Activated effector memory CD4-positive, alpha-beta T cell treated with anti-CD3 and anti-CD28 coated beads, Interleukin-2, amount 50 U/mL, for 16 hours (primary cell): ENCODE results near the gene ZBTB20.
"Not testable (repeated sequence)": the region's sequence is repeated elsewhere in the genome, so short reads cannot be mapped to it uniquely, and the experiment has no call there.

ENCODE experiments used
- DNase-seq: peaks from one replicate; pipeline ENCODE4 v3.0.0-alpha.2; 2020

Gene ZBTB20

DNA sequence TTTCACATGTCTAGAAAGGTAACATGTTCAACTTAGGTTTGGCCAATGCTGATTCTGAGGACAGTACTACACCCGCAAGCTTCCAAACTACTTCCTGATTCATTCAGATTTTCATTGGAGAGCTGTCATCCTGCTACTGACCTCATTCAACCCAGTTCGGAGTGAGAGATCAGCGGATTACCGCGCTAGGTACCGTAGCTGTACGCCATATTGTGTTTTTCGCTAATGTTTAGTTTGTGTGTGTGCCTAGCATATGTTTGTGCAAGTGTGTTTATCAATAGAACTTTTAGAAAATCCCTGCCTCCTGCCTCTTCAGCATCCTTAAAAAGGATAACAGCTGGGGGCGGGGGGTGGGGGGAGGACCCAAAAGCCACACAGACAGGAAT, 1.1 kb downstream of the ZBTB20 start:
- peak; percentile 78 for DNase-seq

- no peak for DNase-seq
Observed at GRCh38 chr3:115141033-115141757, 5.9 kb downstream of the ZBTB20 start.

- DNase-seq = no peak
Observed at GRCh38 chr3:115139072-115139471, 8.0 kb downstream of the ZBTB20 start.

DNA sequence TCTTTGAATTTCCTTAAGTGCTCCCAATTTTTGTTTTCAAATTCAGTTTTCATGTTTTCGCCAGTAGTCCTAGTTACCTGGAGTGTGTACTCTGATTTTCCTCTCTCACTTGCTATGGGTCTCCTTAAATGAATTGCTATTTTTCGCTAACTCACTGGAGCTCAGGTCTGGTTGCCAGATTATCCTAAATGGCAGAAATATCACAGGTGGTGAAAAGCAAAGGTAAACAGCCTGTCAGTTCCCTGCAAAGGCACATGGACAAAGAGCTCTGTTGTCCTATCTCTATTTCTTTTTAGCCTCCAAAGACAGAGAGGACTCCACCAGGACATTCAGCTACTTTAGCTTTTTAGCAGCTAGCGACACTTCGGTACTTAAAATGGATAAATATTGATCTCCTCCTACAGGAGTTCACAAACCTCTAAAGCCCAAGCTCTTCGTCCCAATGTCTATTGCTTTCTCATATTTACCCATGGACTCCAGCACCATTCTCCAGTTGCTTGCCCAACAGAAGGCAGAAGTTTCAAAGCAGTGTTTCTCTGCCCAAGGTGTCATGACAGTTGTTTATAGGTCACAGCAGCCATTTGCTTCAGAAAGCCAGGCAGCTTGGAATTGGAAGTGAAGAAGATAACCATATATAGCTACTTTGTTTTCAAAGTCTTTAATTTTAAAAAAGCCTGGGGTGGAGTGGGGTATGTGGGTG, 12.3 kb downstream of the ZBTB20 start:
- DNase-seq = no peak

GRCh38 chr3:115127208-115127607, 19.9 kb downstream of the ZBTB20 start:
- DNase-seq = no peak

DNA sequence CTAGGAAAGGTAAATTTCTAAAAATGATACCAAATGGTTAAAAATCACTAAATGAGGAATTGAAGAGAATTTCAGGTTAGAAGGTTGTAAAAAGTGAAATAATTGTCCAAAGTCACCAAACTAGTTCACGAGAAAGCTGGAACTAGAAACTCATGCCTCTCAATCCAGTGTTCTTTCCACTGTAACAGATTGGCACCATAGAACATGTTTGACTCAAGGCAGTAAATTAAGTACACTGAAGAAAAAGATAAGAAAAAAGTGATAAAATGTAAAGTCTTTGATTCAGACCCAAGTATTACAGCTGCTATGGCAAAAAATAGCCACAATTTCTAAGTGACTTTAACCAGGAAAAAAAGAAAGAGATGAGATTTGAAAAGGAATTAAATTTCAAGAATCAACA, 26.5 kb downstream of the ZBTB20 start:
- no peak for DNase-seq

DNA sequence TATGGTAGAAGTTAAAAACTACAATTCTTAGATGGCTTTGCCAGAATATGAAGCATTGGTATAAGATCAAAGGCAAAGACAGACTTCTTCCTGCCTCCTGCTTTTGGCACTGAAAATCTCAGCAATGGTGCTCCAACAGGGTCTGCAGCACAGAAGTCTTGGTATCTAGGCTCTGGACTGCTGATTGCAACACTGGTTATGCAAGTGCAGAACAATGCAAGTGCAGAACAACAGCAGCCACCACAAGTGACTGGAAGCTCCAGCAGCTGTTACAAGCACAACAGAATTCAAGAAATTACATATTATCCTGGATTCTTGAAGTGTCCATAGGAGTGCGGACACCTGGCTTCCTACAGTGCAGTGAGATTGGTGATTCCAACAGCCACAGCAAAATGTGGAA, 33.7 kb downstream of the ZBTB20 start:
- no peak for DNase-seq

DNA sequence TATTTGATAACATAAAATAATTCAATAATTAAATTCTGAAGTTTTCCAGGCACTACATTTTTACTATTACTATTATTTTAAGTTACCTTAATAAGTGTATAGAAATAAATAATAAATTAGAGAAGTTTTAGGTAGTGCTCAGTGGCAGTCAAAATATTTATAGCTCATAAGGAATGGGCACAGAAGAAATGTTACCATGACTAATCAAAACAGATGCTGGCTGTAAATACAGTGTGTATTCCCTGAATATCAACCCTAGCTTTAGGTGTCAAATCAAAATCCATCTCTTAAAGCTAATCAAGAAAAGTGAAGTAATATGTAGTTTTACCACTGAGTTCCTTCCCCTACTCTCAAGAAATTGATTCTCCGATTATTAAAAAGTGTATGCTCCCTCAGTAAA, 35.5 kb downstream of the ZBTB20 start:
- no peak for DNase-seq

DNA sequence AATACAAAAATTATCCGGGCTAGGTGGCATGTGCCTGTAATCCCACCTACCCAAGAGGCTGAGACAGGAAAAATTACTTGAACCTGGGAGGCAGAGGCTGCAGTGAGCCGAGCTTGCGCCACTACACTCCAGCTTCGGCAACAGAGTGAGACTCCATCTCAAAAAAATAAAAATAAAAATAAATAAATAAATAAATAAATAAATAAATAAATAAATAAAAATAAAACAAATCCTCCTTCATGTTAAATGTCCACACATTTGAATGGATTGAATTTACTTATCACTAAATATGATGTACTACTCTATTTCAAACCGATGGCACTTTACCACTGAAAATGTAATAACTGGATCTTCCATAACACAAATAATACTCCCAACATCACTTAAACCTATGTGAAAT, 36.3 kb downstream of the ZBTB20 start:
- no peak for DNase-seq

DNA sequence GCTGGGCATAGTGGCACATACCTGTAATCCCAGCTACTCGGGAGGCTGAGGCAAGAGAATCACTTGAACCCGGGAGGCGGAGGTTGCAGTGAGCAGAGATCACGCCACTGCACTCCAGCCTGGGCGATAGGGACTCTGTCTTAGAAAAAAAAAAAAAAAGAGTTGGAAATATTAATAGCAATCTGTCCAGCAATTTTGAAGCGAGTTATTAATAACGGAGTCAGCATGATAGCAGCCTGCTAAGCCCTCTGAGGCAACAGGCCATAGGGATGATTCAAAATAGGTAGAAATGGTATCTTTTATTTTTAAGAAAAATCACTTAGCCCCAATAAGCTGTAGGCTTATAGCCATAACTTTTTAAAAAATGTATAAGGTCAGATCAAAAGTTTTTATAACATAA, 37.0 kb downstream of the ZBTB20 start:
- DNase-seq = not testable (repeated sequence)

DNA sequence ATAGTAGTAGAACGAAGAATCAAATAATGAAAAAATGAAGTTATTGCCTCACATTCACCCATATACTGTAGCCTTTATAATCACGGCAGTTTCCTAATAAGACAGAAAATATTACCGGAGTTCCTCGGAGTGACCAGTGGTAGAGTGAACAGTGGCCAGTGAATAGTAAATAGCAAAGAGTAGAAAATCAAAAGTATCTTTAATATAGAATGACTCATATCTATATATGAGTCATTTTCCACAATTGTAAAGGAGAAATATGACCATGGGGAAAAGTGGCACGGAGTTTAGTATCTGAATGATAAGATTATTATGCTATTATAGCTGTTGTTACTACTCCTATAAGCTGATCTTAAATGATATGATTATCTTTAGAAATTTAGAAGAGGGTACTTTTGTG, 38.5 kb downstream of the ZBTB20 start:
- DNase-seq = no peak

GRCh38 chr3:115102046-115102445, 45.0 kb downstream of the ZBTB20 start:
- DNase-seq = no peak

DNA sequence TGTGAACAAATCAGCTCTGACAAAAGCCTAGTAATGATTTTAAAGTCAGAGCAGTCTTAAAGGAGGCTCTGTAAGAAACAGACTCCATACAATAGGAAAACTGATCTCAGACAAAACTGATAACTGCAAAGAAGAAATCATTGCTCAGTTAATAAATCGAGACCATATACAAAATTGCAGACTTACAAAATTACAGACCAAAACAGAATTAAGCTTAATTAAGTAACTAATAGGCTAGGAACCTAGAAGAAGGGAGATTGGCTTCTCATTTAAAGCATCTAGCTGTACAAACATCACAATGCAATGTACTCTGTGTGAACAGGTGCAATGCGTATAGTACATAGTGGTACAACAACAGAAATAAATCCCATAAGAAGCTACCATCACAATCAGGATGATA, 46.3 kb downstream of the ZBTB20 start:
- no peak for DNase-seq

DNA sequence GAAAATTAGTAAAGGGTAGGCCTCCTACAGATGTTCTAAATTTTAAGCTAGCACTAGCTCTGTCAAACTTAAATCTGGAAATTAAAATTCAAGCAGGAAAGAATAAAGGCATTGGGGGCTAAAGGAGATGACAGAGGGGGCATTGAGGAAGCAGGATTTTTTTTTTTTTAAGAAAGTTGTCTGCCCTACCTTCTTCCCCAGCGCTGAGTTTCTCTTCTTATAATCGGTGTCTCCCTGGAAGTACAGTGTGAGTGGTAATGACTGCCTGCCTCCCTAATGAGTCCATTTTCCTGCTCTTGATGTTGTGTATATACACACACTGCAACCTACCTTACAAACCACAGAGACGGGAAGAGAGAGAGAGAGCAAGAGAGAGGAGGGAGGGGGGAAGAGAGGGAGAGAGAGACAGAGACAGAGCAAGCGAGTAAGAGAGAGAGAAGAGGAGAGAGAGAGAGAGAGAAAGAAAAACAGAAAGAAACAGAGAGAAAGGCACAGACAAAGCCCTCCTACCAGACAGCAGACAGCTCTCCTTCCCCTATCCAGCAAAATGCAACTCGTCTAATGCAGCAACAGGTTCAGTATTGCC, 47.0 kb downstream of the ZBTB20 start:
- no peak for DNase-seq

GRCh38 chr3:115099134-115099985, 47.7 kb downstream of the ZBTB20 start:
- no peak for DNase-seq

DNA sequence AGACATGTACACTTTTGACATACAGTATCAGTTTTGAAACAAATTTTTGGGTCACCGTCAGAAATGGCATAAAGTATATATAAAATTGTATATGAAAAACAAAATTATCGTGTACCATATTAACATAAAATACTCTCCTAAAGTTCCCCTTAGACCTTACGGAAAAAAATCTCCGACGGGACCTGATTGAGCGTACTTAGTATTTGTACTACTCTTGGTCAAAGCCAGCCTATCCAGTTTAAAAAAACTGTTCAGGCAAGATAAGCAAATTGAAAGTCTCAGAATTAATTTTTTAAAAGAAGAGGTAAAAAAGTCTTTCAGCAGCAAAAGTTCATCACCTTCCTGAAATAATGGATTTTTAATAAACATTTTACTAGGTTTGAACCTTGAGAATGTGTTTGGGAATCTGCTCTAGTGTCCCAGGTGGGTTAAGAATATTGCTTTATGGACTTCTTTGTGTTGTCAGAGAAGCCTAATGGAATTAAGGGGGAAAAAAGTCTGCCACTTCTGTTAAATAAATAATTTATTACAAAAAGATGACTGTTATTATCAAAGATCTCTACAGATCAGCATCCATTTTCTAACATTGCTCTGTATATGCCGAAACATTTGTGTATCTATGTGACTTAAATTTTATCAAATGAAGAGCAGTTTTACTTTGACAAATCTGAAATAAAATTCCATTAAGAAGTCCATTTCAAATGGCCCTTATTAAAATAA, 48.6 kb downstream of the ZBTB20 start:
- DNase-seq = no peak

GRCh38 chr3:115095236-115095635, 51.9 kb downstream of the ZBTB20 start:
- no peak for DNase-seq

GRCh38 chr3:115092220-115092791, 54.8 kb downstream of the ZBTB20 start:
- peak; percentile 82 for DNase-seq

DNA sequence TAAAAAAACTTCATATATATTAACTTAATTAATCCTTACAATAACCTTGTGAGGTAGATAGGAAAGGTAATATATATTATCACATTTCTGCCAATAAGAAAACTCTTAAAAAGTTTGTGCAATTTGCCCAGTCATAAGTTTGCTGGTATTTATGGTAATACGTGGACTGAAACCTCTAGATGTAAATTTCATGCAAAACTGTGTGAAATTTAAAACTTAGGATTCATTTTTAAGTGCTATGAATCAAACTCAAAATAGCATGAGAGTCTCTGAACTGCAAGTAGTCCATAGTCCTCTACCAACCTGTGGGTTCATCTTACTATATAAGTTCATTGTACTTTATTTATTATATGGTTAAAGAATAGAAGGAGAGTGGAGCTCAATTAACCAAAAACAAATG, 56.4 kb downstream of the ZBTB20 start:
- DNase-seq = no peak

DNA sequence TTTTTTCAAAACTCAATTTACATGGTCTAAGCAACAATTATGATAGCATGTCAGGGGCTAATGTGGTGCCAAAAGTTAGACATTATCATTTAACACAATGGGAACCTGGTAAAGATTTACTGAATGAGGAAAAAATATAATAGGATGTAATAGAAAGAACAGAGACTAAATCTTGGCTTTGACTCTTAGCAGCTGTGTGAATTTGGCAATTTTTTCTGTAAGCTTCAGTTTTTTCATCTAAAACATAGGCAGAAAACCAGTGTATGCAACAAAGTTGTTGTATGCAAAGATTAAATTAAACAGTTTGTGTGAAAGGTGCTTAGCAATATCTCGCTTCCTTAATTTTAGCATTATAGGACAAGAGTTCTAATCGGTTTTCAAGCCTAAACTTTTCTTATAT, 57.6 kb downstream of the ZBTB20 start:
- DNase-seq = no peak

GRCh38 chr3:115087512-115087911, 59.6 kb downstream of the ZBTB20 start:
- DNase-seq = no peak

DNA sequence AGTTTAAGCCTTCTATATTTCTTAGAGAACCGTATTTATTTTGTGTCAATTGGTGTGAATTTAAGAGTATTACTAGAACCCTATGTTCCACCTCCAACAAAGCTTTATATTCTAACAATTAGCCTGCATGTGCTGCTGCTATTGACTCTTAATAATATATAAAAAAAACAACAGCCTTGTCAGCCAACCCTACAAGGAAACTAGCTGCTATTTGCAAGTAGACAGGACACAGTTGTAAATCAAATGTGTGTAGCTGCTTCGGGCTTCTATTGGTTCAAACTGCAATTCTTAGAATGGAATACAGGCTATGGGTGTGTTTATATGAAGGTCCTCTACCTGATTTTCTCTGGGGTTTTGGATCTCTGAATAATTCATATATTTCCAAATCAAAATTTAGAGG, 60.7 kb downstream of the ZBTB20 start:
- no peak for DNase-seq
